ENCODE data around the gene MYOZ2. TPM values are rescaled to one million over a fixed set of nuclear protein-coding genes. Genes with fewer than 3 reads are reported as not detected.
"Not testable (repeated sequence)": the region's sequence is repeated elsewhere in the genome, so short reads cannot be mapped to it uniquely, and the experiment has no call there.

The MYOZ2 gene
- total RNA-seq, 1 experiment from 2014 or later: not detected

- DNase-seq (ENCODE audit: low read depth): no peak
- in situ Hi-C loops (cut with HindIII; ENCODE audit: low pct_unique_long_range_greater_than_20kb, low sequenced_read_pairs): no loop called here
These were observed 30.1 kb downstream of the MYOZ2 start for GRCh38 chr4:119165767-119166166.

GRCh38 chr4:119170195-119170594, 34.6 kb downstream of the MYOZ2 start:
- in situ Hi-C loops (cut with HindIII; ENCODE audit: low pct_unique_long_range_greater_than_20kb, low sequenced_read_pairs): no loop called here
- no peak for DNase-seq (ENCODE audit: low read depth)

- in situ Hi-C loops (cut with HindIII; ENCODE audit: low pct_unique_long_range_greater_than_20kb, low sequenced_read_pairs): no loop called here
- no peak for DNase-seq (ENCODE audit: low read depth)
These were observed 36.6 kb downstream of the MYOZ2 start for GRCh38 chr4:119172223-119172622.

- DNase-seq (ENCODE audit: low read depth); in situ Hi-C loops (cut with HindIII; ENCODE audit: low pct_unique_long_range_greater_than_20kb, low sequenced_read_pairs): not testable (repeated sequence)
These were observed 38.2 kb downstream of the MYOZ2 start for GRCh38 chr4:119173729-119174361.

GRCh38 chr4:119179011-119179410, 43.4 kb downstream of the MYOZ2 start:
- in situ Hi-C loops (cut with HindIII; ENCODE audit: low pct_unique_long_range_greater_than_20kb, low sequenced_read_pairs): no loop called here
- no peak for DNase-seq (ENCODE audit: low read depth)

GRCh38 chr4:119184128-119184527, 48.5 kb downstream of the MYOZ2 start:
- in situ Hi-C loops (cut with HindIII; ENCODE audit: low pct_unique_long_range_greater_than_20kb, low sequenced_read_pairs): no loop called here
- DNase-seq (ENCODE audit: low read depth): no peak

GRCh38 chr4:119189638-119190037, 54.0 kb downstream of the MYOZ2 start:
- in situ Hi-C loops (cut with HindIII; ENCODE audit: low pct_unique_long_range_greater_than_20kb, low sequenced_read_pairs): no loop called here
- no peak for DNase-seq (ENCODE audit: low read depth)

- in situ Hi-C loops (cut with HindIII; ENCODE audit: low pct_unique_long_range_greater_than_20kb, low sequenced_read_pairs): no loop called here
- DNase-seq (ENCODE audit: low read depth): no peak
These were observed 54.7 kb downstream of the MYOZ2 start for GRCh38 chr4:119190354-119190753.

GRCh38 chr4:119191505-119191904, 55.9 kb downstream of the MYOZ2 start:
- in situ Hi-C loops (cut with HindIII; ENCODE audit: low pct_unique_long_range_greater_than_20kb, low sequenced_read_pairs): no loop called here

GRCh38 chr4:119197772-119198212, 62.2 kb downstream of the MYOZ2 start:
- DNase-seq (ENCODE audit: low read depth): no peak
- in situ Hi-C loops (cut with HindIII; ENCODE audit: low pct_unique_long_range_greater_than_20kb, low sequenced_read_pairs): no loop called here

More at GRCh38 chr4:119191505-119191904, 55.9 kb downstream of the MYOZ2 start:
- DNase-seq (ENCODE audit: low read depth): no peak

GRCh38 chr4:119204916-119205315, 69.3 kb downstream of the MYOZ2 start:
- no peak for DNase-seq (ENCODE audit: low read depth)
- in situ Hi-C loops (cut with HindIII; ENCODE audit: low pct_unique_long_range_greater_than_20kb, low sequenced_read_pairs): no loop called here

- no peak for DNase-seq (ENCODE audit: low read depth)
- in situ Hi-C loops (cut with HindIII; ENCODE audit: low pct_unique_long_range_greater_than_20kb, low sequenced_read_pairs): no loop called here
These were observed 70.1 kb downstream of the MYOZ2 start for GRCh38 chr4:119205690-119206089.

GRCh38 chr4:119206178-119206577, 70.5 kb downstream of the MYOZ2 start:
- in situ Hi-C loops (cut with HindIII; ENCODE audit: low pct_unique_long_range_greater_than_20kb, low sequenced_read_pairs): no loop called here
- no peak for DNase-seq (ENCODE audit: low read depth)

- DNase-seq (ENCODE audit: low read depth): no peak
- in situ Hi-C loops (cut with HindIII; ENCODE audit: low pct_unique_long_range_greater_than_20kb, low sequenced_read_pairs): no loop called here
These were observed 71.4 kb downstream of the MYOZ2 start for GRCh38 chr4:119207051-119207450.

- in situ Hi-C loops (cut with HindIII; ENCODE audit: low pct_unique_long_range_greater_than_20kb, low sequenced_read_pairs): no loop called here
- DNase-seq (ENCODE audit: low read depth): peak; percentile 72
These were observed 73.4 kb downstream of the MYOZ2 start for GRCh38 chr4:119209077-119209476.

GRCh38 chr4:119209586-119209985, 74.0 kb downstream of the MYOZ2 start:
- in situ Hi-C loops (cut with HindIII; ENCODE audit: low pct_unique_long_range_greater_than_20kb, low sequenced_read_pairs): no loop called here
- DNase-seq (ENCODE audit: low read depth): no peak

GRCh38 chr4:119210775-119211174, 75.1 kb downstream of the MYOZ2 start:
- peak; percentile 16 for DNase-seq (ENCODE audit: low read depth)
- in situ Hi-C loops (cut with HindIII; ENCODE audit: low pct_unique_long_range_greater_than_20kb, low sequenced_read_pairs): no loop called here

- in situ Hi-C loops (cut with HindIII; ENCODE audit: low pct_unique_long_range_greater_than_20kb, low sequenced_read_pairs): no loop called here
These were observed 76.2 kb downstream of the MYOZ2 start for GRCh38 chr4:119211867-119212233.

GRCh38 chr4:119212234-119212963, 76.8 kb downstream of the MYOZ2 start, which contains the start of gene USP53:
Gene USP53 (plus strand): TSS chr4:119212713. CDS start chr4:119239760, 27,047 bp downstream.
- peak; percentile 98 for DNase-seq (ENCODE audit: low read depth)
- in situ Hi-C loops (cut with HindIII; ENCODE audit: low pct_unique_long_range_greater_than_20kb, low sequenced_read_pairs): no loop called here

More at GRCh38 chr4:119211867-119212233, 76.2 kb downstream of the MYOZ2 start:
- DNase-seq (ENCODE audit: low read depth): no peak
